22Rv1 (cell line): ENCODE measurements around the gene TMPRSS7.

Experiments
- ZFX ChIP-seq: fragments of 450-650 bp; IDR thresholded peaks from 2 replicates; pipeline ENCODE4 v1.6.1; 2017; ENCODE audit warnings: antibody characterized with exemption, borderline replicate concordance
- TF ChIP-seq, protein P1 (sequence below): fragments of 450-650 bp; IDR thresholded peaks from 2 replicates; pipeline ENCODE4 v1.5.1; 2017; ENCODE audit warnings: mild to moderate bottlenecking

- TF ChIP-seq, protein P1, sequence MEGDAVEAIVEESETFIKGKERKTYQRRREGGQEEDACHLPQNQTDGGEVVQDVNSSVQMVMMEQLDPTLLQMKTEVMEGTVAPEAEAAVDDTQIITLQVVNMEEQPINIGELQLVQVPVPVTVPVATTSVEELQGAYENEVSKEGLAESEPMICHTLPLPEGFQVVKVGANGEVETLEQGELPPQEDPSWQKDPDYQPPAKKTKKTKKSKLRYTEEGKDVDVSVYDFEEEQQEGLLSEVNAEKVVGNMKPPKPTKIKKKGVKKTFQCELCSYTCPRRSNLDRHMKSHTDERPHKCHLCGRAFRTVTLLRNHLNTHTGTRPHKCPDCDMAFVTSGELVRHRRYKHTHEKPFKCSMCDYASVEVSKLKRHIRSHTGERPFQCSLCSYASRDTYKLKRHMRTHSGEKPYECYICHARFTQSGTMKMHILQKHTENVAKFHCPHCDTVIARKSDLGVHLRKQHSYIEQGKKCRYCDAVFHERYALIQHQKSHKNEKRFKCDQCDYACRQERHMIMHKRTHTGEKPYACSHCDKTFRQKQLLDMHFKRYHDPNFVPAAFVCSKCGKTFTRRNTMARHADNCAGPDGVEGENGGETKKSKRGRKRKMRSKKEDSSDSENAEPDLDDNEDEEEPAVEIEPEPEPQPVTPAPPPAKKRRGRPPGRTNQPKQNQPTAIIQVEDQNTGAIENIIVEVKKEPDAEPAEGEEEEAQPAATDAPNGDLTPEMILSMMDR, result no peak
- no peak for TF ChIP-seq ZFX
These were observed 23.9 kb upstream of the TMPRSS7 start for GRCh38 chr3:112010636-112011035.
